Activated naive CD4-positive, alpha-beta T cell treated with anti-CD3 and anti-CD28 coated beads for 36 hours (primary cell): Measurements from ENCODE around the gene BRD8. TPM values are rescaled to one million over a fixed set of nuclear protein-coding genes. Genes with fewer than 3 reads are reported as not detected.

ENCODE experiments used
- CTCF ChIA-PET: fragments of 350-600 bp; sonication (Branson Sonifier 250); formaldehyde crosslinking; loops from one replicate; lab custom pipeline; 2021; ENCODE audit warnings: antibody characterized with exemption; lab: Charles Lee
- DNase-seq: peaks from one replicate; pipeline ENCODE4 v3.0.0-alpha.2; 2020
- H3K27ac Mint-ChIP-seq: one replicate; pipeline ENCODE4 v1.8.0; 2021; ENCODE audit warnings: mild to moderate bottlenecking, mixed read lengths
- H3K27me3 Mint-ChIP-seq: one replicate; pipeline ENCODE4 v1.8.0; 2021; ENCODE audit warnings: low read depth, mixed read lengths
- H3K36me3 Mint-ChIP-seq: one replicate; pipeline ENCODE4 v1.8.0; 2021; ENCODE audit warnings: low read depth, mixed read lengths
- H3K4me1 Mint-ChIP-seq: one replicate; pipeline ENCODE4 v1.8.0; 2021; ENCODE audit warnings: low read depth, mixed read lengths
- H3K4me3 Mint-ChIP-seq: one replicate; pipeline ENCODE4 v1.8.0; 2021; ENCODE audit warnings: mild to moderate bottlenecking, moderate library complexity, mixed read lengths
- H3K9me3 Mint-ChIP-seq: one replicate; pipeline ENCODE4 v1.8.0; 2021; ENCODE audit warnings: mixed read lengths
- intact Hi-C: fragments of 100-400 bp; cut with micrococcal nuclease; formaldehyde crosslinking; loops from one replicate; pipeline ENCODE4 v1.15.1; 2023
- total RNA-seq, 2 experiments: library from RNA; stranded (reverse); gene quantifications; one replicate each; pipeline ENCODE4 v1.2.3, GENCODE V29; 2021

Gene BRD8
- total RNA-seq, 2 experiments from 2014 or later = 94.8 to 95.6 TPM

- Mint-ChIP-seq H3K27me3 (no peaks in the 10 kb centered on the region), H3K27ac (no peak overlapping the region), H3K4me1 (no peaks in the 10 kb centered on the region), H3K9me3 (no peaks in the 10 kb centered on the region), H3K4me3 (no peak overlapping the region), H3K36me3 (peaks cover 49% of the 10 kb centered on the region)
- no peak for DNase-seq
- intact Hi-C loops = no loop called here
- CTCF ChIA-PET = interaction anchor here (0.8 to 2.2 kb wide), 2 partner anchors 167 to 318 kb away, joined by 4 to 7 read pairs; partner anchors contain the start of gene KDM3B
Measured at GRCh38 chr5:138186002-138186447, 7.6 kb upstream of the BRD8 start.

DNA sequence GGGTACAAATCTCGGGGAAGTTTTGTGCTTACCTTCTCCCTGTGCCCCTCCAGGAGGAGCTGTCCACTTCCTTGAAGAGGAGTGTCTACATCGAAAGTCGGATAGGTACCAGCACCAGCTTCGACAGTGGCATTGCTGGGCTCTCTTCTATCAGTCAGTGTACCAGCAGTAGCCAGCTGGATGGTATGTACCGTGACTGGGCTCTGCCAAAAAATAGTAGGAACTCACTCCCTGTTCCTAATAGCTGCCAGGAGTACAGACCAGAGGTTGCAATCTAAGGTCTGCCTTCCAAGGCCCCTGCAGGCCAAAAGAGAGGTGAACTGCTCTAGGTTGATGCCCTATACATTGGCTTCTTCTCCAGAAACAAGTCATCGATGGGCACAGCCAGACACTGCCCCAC, 4.4 kb upstream of the BRD8 start:
- Mint-ChIP-seq H3K36me3 (peaks cover 45% of the 10 kb centered on the region), H3K27me3 (no peaks in the 10 kb centered on the region), H3K4me1 (peaks cover 5% of the 10 kb centered on the region), H3K4me3 (no peak overlapping the region), H3K9me3 (no peaks in the 10 kb centered on the region), H3K27ac (no peak overlapping the region)
- no peak for DNase-seq
- CTCF ChIA-PET = no interaction called here
- intact Hi-C loops = no loop called here

DNA sequence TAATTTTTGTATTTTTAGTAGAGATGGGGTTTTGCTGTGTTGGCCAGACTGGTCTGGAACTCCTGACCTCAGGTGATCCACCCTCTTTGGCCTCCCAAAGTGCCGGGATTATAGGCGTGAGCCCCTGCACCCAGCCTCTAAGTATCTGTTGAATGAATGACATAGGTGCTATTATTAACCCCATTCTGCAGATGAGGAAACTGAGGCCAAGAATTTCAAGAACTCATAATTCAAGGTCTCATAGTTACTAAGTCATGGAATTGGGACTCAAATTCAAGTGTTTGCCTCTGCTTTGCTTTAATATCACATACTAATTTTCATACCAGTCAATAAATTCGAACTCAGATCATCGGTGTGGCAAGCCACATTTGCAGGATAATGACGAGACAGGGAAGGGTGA, 2.4 kb upstream of the BRD8 start:
- CTCF ChIA-PET = interaction anchor here (0.5 to 2.1 kb wide), 11 partner anchors 9 to 252 kb away, joined by 3 to 9 read pairs (median 4); partner anchors contain the start of gene CDC23
- H3K36me3 Mint-ChIP-seq = peaks cover 41% of the 10 kb centered on the region
- no peak overlapping the region for H3K4me3 Mint-ChIP-seq
- no peak overlapping the region for H3K27ac Mint-ChIP-seq
- H3K4me1 Mint-ChIP-seq = peaks cover 8% of the 10 kb centered on the region
- no peaks in the 10 kb centered on the region for H3K9me3 Mint-ChIP-seq
- DNase-seq = no peak
- intact Hi-C loops = loop anchor here (1.0 kb wide), 3 partner anchors 102 to 322 kb away; no protein-coding TSS in a partner anchor
- H3K27me3 Mint-ChIP-seq = no peaks in the 10 kb centered on the region

DNA sequence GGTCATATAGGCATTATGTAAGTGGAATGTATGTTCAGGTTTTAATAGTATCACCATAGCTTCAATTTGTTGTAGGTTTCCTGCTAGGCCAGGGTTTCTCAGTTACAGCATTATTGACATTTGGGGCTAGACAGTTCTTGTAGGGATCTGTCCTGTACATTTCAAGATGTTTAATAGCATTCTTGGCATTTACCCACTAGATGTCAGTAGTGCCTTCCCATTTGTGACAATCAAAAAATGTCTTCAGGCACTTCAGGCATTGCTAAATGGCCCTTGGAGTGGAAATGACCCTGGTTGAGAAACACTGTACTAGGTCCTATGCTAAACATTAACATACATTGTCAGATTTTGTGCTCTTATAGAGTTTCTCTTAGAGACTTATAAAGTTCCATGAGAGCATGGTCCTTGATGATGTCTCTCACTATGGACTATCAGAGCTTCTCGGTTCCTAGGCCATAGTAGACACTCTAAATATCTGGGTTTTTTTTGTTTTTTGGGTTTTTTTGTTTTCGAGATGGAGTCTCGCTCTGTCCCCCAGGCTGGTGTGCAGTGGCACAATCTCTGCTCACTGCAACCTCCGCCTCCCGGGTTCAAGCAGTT, 1.9 kb upstream of the BRD8 start:
- Mint-ChIP-seq H3K9me3 (no peaks in the 10 kb centered on the region), H3K36me3 (peaks cover 40% of the 10 kb centered on the region), H3K4me3 (no peak overlapping the region), H3K27ac (peak overlapping the region; percentile 63), H3K4me1 (peaks cover 9% of the 10 kb centered on the region), H3K27me3 (no peaks in the 10 kb centered on the region)
- intact Hi-C loops = loop anchor here (1.0 kb wide), 3 partner anchors 103 to 323 kb away; no protein-coding TSS in a partner anchor
- CTCF ChIA-PET = interaction anchor here (0.5 to 2.1 kb wide), 18 partner anchors 10 to 401 kb away, joined by 3 to 9 read pairs (median 4); partner anchors contain the start of genes CDC23 and KDM3B
- peak; percentile 8 for DNase-seq

DNA sequence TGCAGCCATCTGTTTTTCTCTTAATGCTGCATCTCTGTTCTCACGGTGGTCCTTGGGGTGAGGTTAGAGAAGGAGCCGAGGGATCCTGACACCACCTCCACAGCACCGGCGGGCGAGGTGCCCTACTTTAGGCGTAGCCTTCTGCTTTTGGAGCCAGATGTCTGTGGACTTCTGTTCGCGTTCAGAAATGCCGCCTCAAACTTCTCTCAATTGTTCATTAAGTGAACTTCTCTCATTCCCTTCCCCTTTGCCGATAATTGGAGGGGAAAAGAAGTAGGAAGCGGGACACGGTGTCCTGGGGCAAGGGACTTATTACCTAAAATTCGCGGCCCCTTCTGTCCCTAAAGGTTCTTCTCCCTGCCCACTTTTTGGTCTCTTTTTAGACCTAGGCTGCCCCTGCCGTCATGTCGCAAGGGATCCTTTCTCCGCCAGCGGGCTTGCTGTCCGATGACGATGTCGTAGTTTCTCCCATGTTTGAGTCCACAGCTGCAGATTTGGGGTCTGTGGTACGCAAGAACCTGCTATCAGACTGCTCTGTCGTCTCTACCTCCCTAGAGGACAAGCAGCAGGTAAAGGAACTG, 937 bp upstream of the BRD8 start:
- Mint-ChIP-seq H3K27ac (no peak overlapping the region), H3K4me1 (peaks cover 12% of the 10 kb centered on the region)

DNA sequence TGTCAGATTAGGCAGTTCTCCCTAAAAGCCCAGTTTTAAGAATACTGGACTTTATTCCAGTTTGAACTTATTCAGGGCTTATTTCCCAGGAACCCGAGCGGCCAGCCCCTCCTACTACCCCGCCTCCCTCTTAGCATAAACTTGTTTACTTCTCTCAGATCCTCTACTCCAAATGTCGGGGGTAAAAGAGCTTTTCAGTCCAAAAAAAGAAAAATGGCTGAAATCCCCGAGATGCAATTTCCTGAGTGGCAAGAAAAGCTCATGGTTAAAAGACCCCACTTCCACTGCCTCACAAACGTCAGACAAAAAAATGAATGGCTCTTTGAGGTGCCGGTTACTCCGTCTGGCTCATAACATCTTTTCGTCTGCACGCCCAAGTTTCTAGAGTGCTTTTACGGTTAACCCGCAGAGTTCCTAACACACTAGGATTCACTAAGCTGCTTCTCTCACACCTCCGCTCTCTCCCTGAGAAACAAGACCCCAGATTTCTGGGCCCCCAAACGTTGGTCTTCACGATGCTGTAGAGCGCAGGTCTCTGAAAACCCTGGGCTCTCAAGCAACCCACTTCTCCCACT, 402 bp downstream of the BRD8 start:
- H3K36me3 Mint-ChIP-seq = peaks cover 37% of the 10 kb centered on the region
- intact Hi-C loops = loop anchor here (1.0 to 10.0 kb wide), 12 partner anchors 35 to 424 kb away; partner anchors contain the start of genes CDC23, CDC25C, ETF1 and HNRNPA0
- H3K27ac Mint-ChIP-seq = no peak overlapping the region
- no peaks in the 10 kb centered on the region for H3K27me3 Mint-ChIP-seq
- H3K4me1 Mint-ChIP-seq = peaks cover 12% of the 10 kb centered on the region
- H3K4me3 Mint-ChIP-seq = no peak overlapping the region
- CTCF ChIA-PET = interaction anchor here (0.6 to 3.7 kb wide), 7 partner anchors 48 to 1099 kb away, joined by 3 to 23 read pairs (median 4); partner anchors contain the start of gene KDM3B
- no peaks in the 10 kb centered on the region for H3K9me3 Mint-ChIP-seq
- peak; percentile 53 for DNase-seq

More for the DNA sequence above, 937 bp upstream of the BRD8 start:
- peaks cover 38% of the 10 kb centered on the region for H3K36me3 Mint-ChIP-seq
- H3K4me3 Mint-ChIP-seq = no peak overlapping the region
- intact Hi-C loops = loop anchor here (1.0 to 10.0 kb wide), 2 partner anchors 146 to 255 kb away; partner anchors contain the start of genes FAM13B and REEP2
- DNase-seq = peak; percentile 26
- H3K9me3 Mint-ChIP-seq = no peaks in the 10 kb centered on the region
- H3K27me3 Mint-ChIP-seq = no peaks in the 10 kb centered on the region
- CTCF ChIA-PET = interaction anchor here (0.6 to 3.7 kb wide), 16 partner anchors 9 to 325 kb away, joined by 3 to 23 read pairs (median 4); partner anchors contain the start of gene KDM3B

DNA sequence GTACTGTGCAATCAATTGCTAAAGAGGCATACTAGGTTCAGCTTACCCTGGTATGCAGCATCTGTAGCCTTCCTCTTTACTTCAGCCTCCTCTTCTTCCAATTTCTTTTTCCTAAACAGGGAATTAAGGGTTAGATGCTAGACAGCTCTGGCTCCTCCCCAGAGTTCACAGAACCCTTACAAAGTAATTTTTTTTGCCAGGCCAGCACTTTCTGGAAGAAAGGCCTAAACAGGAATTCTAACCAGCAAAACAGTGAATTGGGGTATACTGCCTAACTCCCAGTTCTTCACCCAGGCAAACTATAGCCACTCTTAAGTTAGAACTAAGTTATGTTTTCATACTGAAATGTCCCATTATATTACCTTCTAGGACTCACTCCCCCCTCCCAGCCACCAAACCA, 8.1 kb downstream of the BRD8 start:
- no peak overlapping the region for H3K27ac Mint-ChIP-seq
- DNase-seq = no peak
- H3K4me3 Mint-ChIP-seq = no peak overlapping the region
- H3K4me1 Mint-ChIP-seq = peaks cover 3% of the 10 kb centered on the region
- H3K9me3 Mint-ChIP-seq = no peaks in the 10 kb centered on the region
- no peaks in the 10 kb centered on the region for H3K27me3 Mint-ChIP-seq
- CTCF ChIA-PET = interaction anchor here (0.7 to 2.1 kb wide), 3 partner anchors 8 to 334 kb away, joined by 3 to 6 read pairs (median 3); partner anchors contain the start of gene KDM3B
- H3K36me3 Mint-ChIP-seq = peaks cover 53% of the 10 kb centered on the region
- intact Hi-C loops = loop anchor here (10.0 kb wide), 1 partner anchor 265 kb away; the partner anchor contains the start of gene REEP2

DNA sequence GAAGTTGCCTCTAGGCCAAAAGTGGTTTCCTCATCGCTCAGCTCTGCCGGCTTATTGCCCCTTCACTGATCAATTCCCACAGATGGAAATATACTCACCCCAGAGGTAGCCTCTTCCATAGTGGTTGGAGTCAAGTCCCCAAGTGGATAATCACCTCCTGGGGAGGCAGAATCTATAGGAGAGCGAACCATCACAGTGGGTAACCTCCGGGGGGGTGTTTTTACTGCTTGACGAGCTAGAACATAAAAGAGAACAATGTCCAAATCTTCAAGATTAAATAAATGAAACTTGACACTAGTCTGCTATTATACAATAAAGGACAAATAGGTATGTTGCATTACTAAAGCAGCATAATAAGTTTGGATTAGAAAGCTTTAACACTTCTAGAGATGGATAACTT, 9.3 kb downstream of the BRD8 start:
- Mint-ChIP-seq H3K36me3 (peaks cover 60% of the 10 kb centered on the region), H3K4me1 (no peaks in the 10 kb centered on the region), H3K27me3 (no peaks in the 10 kb centered on the region), H3K4me3 (no peak overlapping the region), H3K9me3 (no peaks in the 10 kb centered on the region), H3K27ac (no peak overlapping the region)
- DNase-seq = no peak
- intact Hi-C loops = no loop called here
- CTCF ChIA-PET = no interaction called here

- no peaks in the 10 kb centered on the region for H3K4me1 Mint-ChIP-seq
- no peaks in the 10 kb centered on the region for H3K27me3 Mint-ChIP-seq
- intact Hi-C loops = no loop called here
- no peaks in the 10 kb centered on the region for H3K9me3 Mint-ChIP-seq
- no peak overlapping the region for H3K27ac Mint-ChIP-seq
- CTCF ChIA-PET = no interaction called here
- H3K36me3 Mint-ChIP-seq = peaks cover 62% of the 10 kb centered on the region
- DNase-seq = no peak
- H3K4me3 Mint-ChIP-seq = no peak overlapping the region
Measured at GRCh38 chr5:138163721-138164120, 14.7 kb downstream of the BRD8 start.

DNA sequence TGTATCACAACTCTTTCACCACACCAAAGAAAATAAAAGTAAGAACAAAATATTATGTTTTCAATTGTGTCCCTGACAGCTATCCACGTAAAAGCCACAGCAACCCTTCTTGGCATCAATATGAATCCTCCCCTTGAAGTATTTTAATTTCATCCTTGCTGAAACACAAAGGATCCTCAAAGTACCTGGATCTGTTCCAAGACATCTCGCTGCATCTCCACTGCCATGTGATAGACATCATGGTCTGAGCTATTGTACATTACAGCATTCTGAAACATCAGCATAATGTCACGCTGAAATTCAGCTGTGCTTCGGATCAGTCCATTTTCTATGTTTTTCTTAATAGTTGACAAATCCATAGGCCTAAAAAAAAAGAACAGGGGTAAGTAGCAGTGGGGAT, 17.7 kb downstream of the BRD8 start:
- CTCF ChIA-PET = interaction anchor here (0.7 kb wide), 1 partner anchor 82 kb away, joined by 3 read pairs; no protein-coding TSS in a partner anchor

GRCh38 chr5:138159666-138160065, 18.8 kb downstream of the BRD8 start:
- Mint-ChIP-seq H3K27me3 (no peaks in the 10 kb centered on the region), H3K36me3 (peaks cover 51% of the 10 kb centered on the region), H3K4me1 (no peaks in the 10 kb centered on the region), H3K27ac (no peak overlapping the region), H3K4me3 (no peak overlapping the region), H3K9me3 (no peaks in the 10 kb centered on the region)
- intact Hi-C loops = no loop called here
- CTCF ChIA-PET = interaction anchor here (0.5 kb wide), 1 partner anchor 14 kb away, joined by 3 read pairs; no protein-coding TSS in a partner anchor
- no peak for DNase-seq

More for the DNA sequence above, 17.7 kb downstream of the BRD8 start:
- Mint-ChIP-seq H3K27me3 (no peaks in the 10 kb centered on the region), H3K9me3 (no peaks in the 10 kb centered on the region), H3K4me3 (no peak overlapping the region), H3K36me3 (peaks cover 58% of the 10 kb centered on the region), H3K4me1 (no peaks in the 10 kb centered on the region), H3K27ac (no peak overlapping the region)
- intact Hi-C loops = no loop called here
- no peak for DNase-seq

DNA sequence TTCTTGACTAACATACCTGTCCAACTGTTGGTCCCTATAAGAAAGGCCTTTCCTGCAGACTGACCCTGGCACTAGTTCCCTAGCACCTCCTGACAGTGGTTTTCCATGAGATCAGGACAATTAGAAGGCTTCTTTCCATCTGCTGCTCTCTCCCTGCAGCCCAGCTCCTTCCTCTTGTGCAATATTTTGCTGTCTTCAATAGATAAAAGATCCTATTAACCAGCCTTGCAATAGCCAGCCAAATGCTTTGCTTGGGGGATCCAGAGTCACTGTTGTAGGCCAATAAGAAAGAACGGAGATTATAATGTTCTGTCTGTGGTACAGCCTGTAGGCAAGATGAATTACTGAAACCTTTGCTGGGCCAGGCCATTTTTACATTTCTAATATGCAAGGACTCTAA, 20.8 kb downstream of the BRD8 start:
- peaks cover 36% of the 10 kb centered on the region for H3K36me3 Mint-ChIP-seq
- no peak for DNase-seq
- H3K4me1 Mint-ChIP-seq = no peaks in the 10 kb centered on the region
- H3K9me3 Mint-ChIP-seq = no peaks in the 10 kb centered on the region
- CTCF ChIA-PET = interaction anchor here (0.6 to 0.8 kb wide), 2 partner anchors 79 to 94 kb away, joined by 3 to 4 read pairs; no protein-coding TSS in a partner anchor
- H3K27me3 Mint-ChIP-seq = no peaks in the 10 kb centered on the region
- H3K4me3 Mint-ChIP-seq = no peak overlapping the region
- no peak overlapping the region for H3K27ac Mint-ChIP-seq
- intact Hi-C loops = no loop called here
